HG02588 (cell line): ENCODE results near the gene SLC46A1.

Experiments used
- ATAC-seq: cut with Tn5 transposase; IDR thresholded peaks from one replicate; pipeline ENCODE4 v1.9.1; 2021; ENCODE audit warnings: mild to moderate bottlenecking, moderate library complexity; ENCODE audit not compliant: unreplicated experiment

SLC46A1 gene

GRCh38 chr17:28385037-28385400, 21.0 kb downstream of the SLC46A1 start:
- ATAC-seq, result peak; percentile 12

GRCh38 chr17:28384281-28385036, 21.6 kb downstream of the SLC46A1 start:
- ATAC-seq, result peak; percentile 59

- no peak for ATAC-seq
Observed at GRCh38 chr17:28381141-28381825, 24.7 kb downstream of the SLC46A1 start.

GRCh38 chr17:28379814-28380801, 25.9 kb downstream of the SLC46A1 start:
- ATAC-seq, result no peak

- ATAC-seq, result no peak
Observed at GRCh38 chr17:28372945-28373274, 33.1 kb downstream of the SLC46A1 start.

GRCh38 chr17:28372203-28372944, 33.6 kb downstream of the SLC46A1 start:
- ATAC-seq, result peak; percentile 20

GRCh38 chr17:28371245-28372202, 34.5 kb downstream of the SLC46A1 start, which contains the start of gene SARM1:
Gene SARM1, plus strand, starts transcription at chr17:28371694. Its CDS starts 339 bp downstream, at chr17:28372033.
- peak; percentile 59 for ATAC-seq

- ATAC-seq, result no peak
Observed at GRCh38 chr17:28370744-28371103, 35.3 kb downstream of the SLC46A1 start.

- no peak for ATAC-seq
Observed at GRCh38 chr17:28370035-28370743, 35.8 kb downstream of the SLC46A1 start, which contains the start of gene VTN. Gene VTN, minus strand, starts transcription at chr17:28370307. Its CDS starts 104 bp downstream, at chr17:28370203.

GRCh38 chr17:28369684-28370034, 36.4 kb downstream of the SLC46A1 start:
- ATAC-seq, result no peak

- no peak for ATAC-seq
Observed at GRCh38 chr17:28368915-28369683, 36.9 kb downstream of the SLC46A1 start.

- no peak for ATAC-seq
Observed at GRCh38 chr17:28368306-28368831, 37.6 kb downstream of the SLC46A1 start.

GRCh38 chr17:28367641-28368305, 38.2 kb downstream of the SLC46A1 start:
- no peak for ATAC-seq

GRCh38 chr17:28366605-28367004, 39.4 kb downstream of the SLC46A1 start:
- ATAC-seq, result no peak

- no peak for ATAC-seq
Observed at GRCh38 chr17:28365487-28365886, 40.5 kb downstream of the SLC46A1 start.

GRCh38 chr17:28364665-28365363, 41.2 kb downstream of the SLC46A1 start, which contains the start of gene SEBOX:
Gene SEBOX, minus strand, starts transcription at chr17:28365199. Its CDS starts 48 bp downstream, at chr17:28365151.
- no peak for ATAC-seq
